ENCODE data around the gene TMEM18.

Gene TMEM18

DNA sequence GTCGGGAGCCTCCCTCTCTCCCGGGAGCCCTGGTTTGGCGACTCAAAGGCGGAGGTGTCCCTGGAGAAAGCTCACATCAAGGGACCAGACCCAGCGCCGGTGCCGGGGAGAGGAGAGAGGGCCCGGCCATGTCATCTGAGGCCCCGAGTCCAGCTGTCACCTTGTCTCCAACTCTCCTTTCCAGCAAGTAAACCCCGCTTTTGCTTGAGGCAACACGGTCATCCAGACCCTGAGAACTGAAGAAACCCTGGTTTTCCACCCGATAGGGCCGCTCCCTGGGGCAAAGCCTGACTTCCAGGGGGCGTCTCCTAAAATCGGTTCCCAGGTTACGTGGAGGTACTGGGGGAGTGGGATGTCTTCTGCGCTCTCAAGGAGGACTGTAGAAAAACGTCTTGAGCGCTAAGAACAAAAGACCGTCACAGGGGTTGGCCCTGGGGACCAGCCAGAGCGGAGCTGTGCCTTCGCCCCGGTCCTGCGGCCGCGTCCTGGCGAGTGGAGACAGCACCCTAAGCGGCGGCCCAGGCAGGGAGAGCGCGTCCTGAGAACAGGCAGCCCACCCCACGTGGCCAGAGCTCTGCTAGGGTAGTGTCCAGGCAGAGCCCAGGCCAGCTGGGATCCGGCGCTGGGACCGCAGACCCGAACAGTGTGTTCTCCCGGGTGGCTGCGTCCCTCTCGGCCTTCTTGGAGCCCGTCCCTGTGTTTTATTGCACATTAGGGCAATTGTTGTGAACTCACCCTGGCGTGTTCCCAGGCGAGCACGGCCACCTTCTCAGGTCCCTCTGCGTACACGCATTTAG lies 55.7 kb downstream of the TMEM18 start:
- Histone ChIP-seq H3K27ac (ENCODE audit: low read depth, low read length) (no peak overlapping the region), H3K27me3 (ENCODE audit: control insufficient read depth in 1 of 2, insufficient read depth in 2 of 2, low read length in 2 of 2) (no peaks in the 10 kb centered on the region), H3K4me1 (ENCODE audit: control insufficient read depth in 1 of 2, insufficient read depth in 2 of 2, low read length in 2 of 2) (no peaks in the 10 kb centered on the region), H3K4me3 (ENCODE audit: low read depth in 1 of 2, low read length in 2 of 2) (no peak overlapping the region), H3K9ac (ENCODE audit: low read depth in 1 of 2, low read length in 2 of 2) (no peak overlapping the region), H3K9me3 (ENCODE audit: control insufficient read depth in 1 of 2, low read length in 2 of 2) (peaks cover 0 to 5% of the 10 kb centered on the region in 2 donors), H3K36me3 (ENCODE audit: control insufficient read depth in 1 of 2, insufficient read depth in 2 of 2, low read length in 2 of 2) (no peaks in the 10 kb centered on the region)

DNA sequence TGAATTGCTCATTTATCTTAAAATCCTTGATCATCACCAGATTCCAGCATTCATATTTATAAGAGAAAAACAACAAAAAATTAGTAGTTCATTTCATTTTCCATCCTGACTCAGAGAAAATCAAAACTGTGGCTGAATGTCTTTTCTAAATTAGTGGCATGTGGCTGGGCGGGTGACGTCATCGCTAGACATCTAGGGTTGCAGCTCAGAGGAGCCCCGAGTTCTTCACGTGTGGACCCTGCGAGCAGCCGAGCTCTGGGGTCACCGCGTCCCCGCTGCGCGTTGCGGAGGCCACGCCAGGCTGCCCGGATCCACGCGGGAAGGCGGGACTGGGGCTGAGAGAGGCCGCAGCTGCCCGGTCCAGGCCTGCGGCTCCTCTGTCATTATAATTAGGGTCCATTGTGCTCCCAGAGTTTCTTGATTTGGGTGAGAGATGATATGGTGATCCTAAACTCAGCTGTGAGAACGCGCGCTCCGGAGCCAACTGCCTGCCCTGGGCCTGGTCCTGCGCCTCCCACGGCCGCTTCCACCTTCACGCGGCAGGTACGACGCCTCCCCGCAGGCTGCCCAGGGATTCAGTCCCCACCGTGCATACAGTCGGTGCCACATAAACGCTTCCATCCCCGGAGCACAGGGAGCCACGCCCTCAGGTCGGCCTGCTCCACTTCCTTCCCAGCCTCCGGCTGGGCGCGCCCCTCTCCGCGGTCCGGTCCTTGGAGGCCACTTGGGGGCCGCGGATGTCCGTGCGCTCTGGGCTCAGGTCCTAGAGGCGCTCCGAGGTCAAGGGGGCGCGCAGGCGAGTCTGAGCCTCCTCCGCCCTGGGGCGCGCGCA lies 56.5 kb downstream of the TMEM18 start:
- Histone ChIP-seq H3K9ac (ENCODE audit: low read depth in 1 of 2, low read length in 2 of 2) (no peak overlapping the region), H3K4me1 (ENCODE audit: control insufficient read depth in 1 of 2, insufficient read depth in 2 of 2, low read length in 2 of 2) (no peaks in the 10 kb centered on the region), H3K36me3 (ENCODE audit: control insufficient read depth in 1 of 2, insufficient read depth in 2 of 2, low read length in 2 of 2) (no peaks in the 10 kb centered on the region), H3K4me3 (ENCODE audit: low read depth in 1 of 2, low read length in 2 of 2) (no peak overlapping the region), H3K27ac (ENCODE audit: low read depth, low read length) (no peak overlapping the region), H3K27me3 (ENCODE audit: control insufficient read depth in 1 of 2, insufficient read depth in 2 of 2, low read length in 2 of 2) (no peaks in the 10 kb centered on the region), H3K9me3 (ENCODE audit: control insufficient read depth in 1 of 2, low read length in 2 of 2) (peaks cover 0 to 5% of the 10 kb centered on the region in 2 donors)

DNA sequence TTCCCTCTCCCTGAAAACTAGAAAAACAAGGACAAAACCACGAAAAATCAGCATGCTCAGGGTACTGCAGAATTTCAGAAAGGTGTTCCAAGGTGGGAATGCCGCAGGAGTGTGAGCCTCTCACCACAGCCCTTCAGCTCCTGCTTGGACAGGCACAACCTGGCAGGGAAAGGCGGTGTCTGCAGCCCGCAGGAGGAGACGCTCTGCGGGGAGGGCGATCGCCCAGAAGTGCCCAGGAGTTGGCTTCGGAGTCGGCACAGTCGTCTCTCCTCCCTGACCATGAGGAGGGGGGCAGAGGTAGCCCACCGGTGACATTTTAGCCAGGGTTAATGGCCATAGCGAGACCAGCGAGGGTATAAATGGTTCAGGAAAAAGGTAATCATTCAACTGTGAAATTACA lies 57.2 kb downstream of the TMEM18 start:
- H3K36me3 ChIP-seq (ENCODE audit: control insufficient read depth in 1 of 2, insufficient read depth in 2 of 2, low read length in 2 of 2) = no peaks in the 10 kb centered on the region

DNA sequence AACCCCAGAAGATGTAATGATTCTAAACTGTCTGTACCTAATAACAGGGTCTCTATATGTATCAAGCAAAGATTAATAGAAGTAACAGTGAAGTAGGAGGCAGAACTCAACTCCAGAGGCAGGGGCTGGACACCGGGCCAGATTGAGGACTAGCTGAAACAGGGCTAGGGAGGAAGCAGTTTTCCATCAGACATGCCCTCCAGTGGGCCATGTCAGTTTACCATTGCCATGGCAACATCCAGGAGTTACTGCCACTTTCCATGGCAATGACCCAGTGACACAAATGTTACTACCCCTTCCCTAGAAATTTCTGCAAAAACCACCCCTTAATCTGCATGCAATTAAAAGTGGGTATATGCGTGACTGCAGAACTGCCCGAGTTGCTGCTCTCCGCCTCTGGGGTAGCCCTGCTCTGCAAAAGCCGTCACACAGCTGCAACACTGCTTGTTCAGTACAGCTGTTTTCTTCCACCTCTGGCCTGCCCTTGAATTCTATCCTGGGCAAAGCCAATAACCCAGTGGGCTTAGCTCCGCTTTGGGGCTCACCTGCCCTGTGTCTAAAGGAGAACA lies 58.7 kb downstream of the TMEM18 start:
- H3K27ac ChIP-seq (ENCODE audit: low read depth, low read length) = no peak overlapping the region
- peaks cover 0 to 5% of the 10 kb centered on the region in 2 donors for H3K9me3 ChIP-seq (ENCODE audit: control insufficient read depth in 1 of 2, low read length in 2 of 2)
- H3K9ac ChIP-seq (ENCODE audit: low read depth in 1 of 2, low read length in 2 of 2) = no peak overlapping the region
- no peaks in the 10 kb centered on the region for H3K4me1 ChIP-seq (ENCODE audit: control insufficient read depth in 1 of 2, insufficient read depth in 2 of 2, low read length in 2 of 2)
- H3K36me3 ChIP-seq (ENCODE audit: control insufficient read depth in 1 of 2, insufficient read depth in 2 of 2, low read length in 2 of 2) = no peaks in the 10 kb centered on the region
- no peaks in the 10 kb centered on the region for H3K27me3 ChIP-seq (ENCODE audit: control insufficient read depth in 1 of 2, insufficient read depth in 2 of 2, low read length in 2 of 2)
- no peak overlapping the region for H3K4me3 ChIP-seq (ENCODE audit: low read depth in 1 of 2, low read length in 2 of 2)

More for the DNA sequence above, 57.2 kb downstream of the TMEM18 start:
- Histone ChIP-seq H3K9ac (ENCODE audit: low read depth in 1 of 2, low read length in 2 of 2) (no peak overlapping the region), H3K9me3 (ENCODE audit: control insufficient read depth in 1 of 2, low read length in 2 of 2) (peaks cover 0 to 5% of the 10 kb centered on the region in 2 donors), H3K27ac (ENCODE audit: low read depth, low read length) (no peak overlapping the region), H3K4me3 (ENCODE audit: low read depth in 1 of 2, low read length in 2 of 2) (no peak overlapping the region), H3K27me3 (ENCODE audit: control insufficient read depth in 1 of 2, insufficient read depth in 2 of 2, low read length in 2 of 2) (no peaks in the 10 kb centered on the region), H3K4me1 (ENCODE audit: control insufficient read depth in 1 of 2, insufficient read depth in 2 of 2, low read length in 2 of 2) (no peaks in the 10 kb centered on the region)

DNA sequence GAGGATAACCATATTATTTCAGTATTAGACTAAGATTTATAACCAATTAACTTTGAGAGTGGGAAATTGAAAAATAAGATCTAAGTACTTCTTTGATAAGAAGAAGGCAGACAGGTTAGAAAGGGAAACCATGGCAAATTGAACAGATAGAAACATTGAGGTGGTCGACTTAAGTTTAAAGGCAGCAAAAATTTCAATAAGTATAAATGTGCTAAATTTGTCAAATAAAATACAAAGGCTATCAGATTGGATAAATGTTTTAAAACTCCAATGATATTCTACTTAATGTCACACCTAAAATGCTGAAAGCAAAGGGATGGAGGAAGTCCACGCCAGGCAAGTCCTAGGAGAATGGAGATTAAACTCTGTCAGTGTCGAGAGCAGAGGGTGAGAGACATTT lies 59.2 kb downstream of the TMEM18 start:
- Histone ChIP-seq H3K4me3 (ENCODE audit: low read depth in 1 of 2, low read length in 2 of 2) (no peak overlapping the region), H3K27me3 (ENCODE audit: control insufficient read depth in 1 of 2, insufficient read depth in 2 of 2, low read length in 2 of 2) (no peaks in the 10 kb centered on the region), H3K36me3 (ENCODE audit: control insufficient read depth in 1 of 2, insufficient read depth in 2 of 2, low read length in 2 of 2) (no peaks in the 10 kb centered on the region), H3K9me3 (ENCODE audit: control insufficient read depth in 1 of 2, low read length in 2 of 2) (peaks cover 0 to 5% of the 10 kb centered on the region in 2 donors), H3K27ac (ENCODE audit: low read depth, low read length) (no peak overlapping the region), H3K9ac (ENCODE audit: low read depth in 1 of 2, low read length in 2 of 2) (no peak overlapping the region), H3K4me1 (ENCODE audit: control insufficient read depth in 1 of 2, insufficient read depth in 2 of 2, low read length in 2 of 2) (no peaks in the 10 kb centered on the region)

All from duodenal mucosa (tissue), 2 donors.